A549 (cell line): Measurements from ENCODE around the gene PDIK1L.

Experiments used
- BHLHE40 ChIP-seq: IDR thresholded peaks from 2 replicates; pipeline ENCODE4 v1.6.1; 2012; ENCODE audit warnings: low read depth, low read length, inconsistent platforms
- CBX8 ChIP-seq: fragments of 200-600 bp; sonication (generic); IDR thresholded peaks from 2 replicates; pipeline ENCODE4 v1.6.1; 2016
- EP300 ChIP-seq, 2 experiments: fragments of >200 bp; sonication (Bioruptor Twin); formaldehyde crosslinking; IDR thresholded peaks; 2 replicates in 1 of 2; 3 replicates in 1 of 2; pipeline ENCODE4 v1.6.1; 2016 to 2017
- KDM5A ChIP-seq: fragments of 200-600 bp; sonication (generic); IDR thresholded peaks from 2 replicates; pipeline ENCODE4 v1.6.1; 2016; ENCODE audit warnings: antibody characterized with exemption, mild to moderate bottlenecking
- MAFK ChIP-seq: fragments of 450-650 bp; IDR thresholded peaks from 2 replicates; pipeline ENCODE4 v1.6.1; 2014; ENCODE audit not compliant: partially characterized antibody
- MAZ ChIP-seq: fragments of 150-350 bp; IDR thresholded peaks from 2 replicates; pipeline ENCODE4 v1.6.1; 2014; ENCODE audit warnings: antibody characterized with exemption, low read depth, low read length, borderline replicate concordance
- MYC ChIP-seq: IDR thresholded peaks from 2 replicates; pipeline ENCODE4 v1.6.1; 2012; ENCODE audit warnings: mild to moderate bottlenecking, inconsistent platforms, low read length, improper control_type of control experiment, borderline replicate concordance
- PBX3 ChIP-seq: IDR thresholded peaks from 2 replicates; pipeline ENCODE4 v1.6.1; 2012
- POLR2A ChIP-seq: IDR thresholded peaks from 2 replicates; pipeline ENCODE4 v1.6.1; 2012; ENCODE audit warnings: mild to moderate bottlenecking, low read length
- REST ChIP-seq: fragments of 200-600 bp; sonication (generic); IDR thresholded peaks from 2 replicates; pipeline ENCODE4 v1.6.1; 2016; ENCODE audit warnings: antibody characterized with exemption, mild to moderate bottlenecking, moderate library complexity
- RFX5 ChIP-seq: fragments of 450-650 bp; IDR thresholded peaks from 2 replicates; pipeline ENCODE4 v1.7.1; 2014; ENCODE audit warnings: antibody characterized with exemption, mild to moderate bottlenecking, moderate library complexity
- SREBF2 ChIP-seq: fragments of 450-650 bp; IDR thresholded peaks from 2 replicates; pipeline ENCODE4 v1.6.1; 2014; ENCODE audit warnings: mild to moderate bottlenecking, moderate library complexity
- ZFP36 ChIP-seq: fragments of 450-650 bp; IDR thresholded peaks from 2 replicates; pipeline ENCODE4 v1.6.1; 2014; ENCODE audit warnings: borderline replicate concordance; ENCODE audit not compliant: partially characterized antibody
- TF ChIP-seq, protein P1 (sequence below): fragments of >200 bp; sonication (Bioruptor Twin); formaldehyde crosslinking; IDR thresholded peaks from 3 replicates; pipeline ENCODE4 v1.5.1; 2016

DNA sequence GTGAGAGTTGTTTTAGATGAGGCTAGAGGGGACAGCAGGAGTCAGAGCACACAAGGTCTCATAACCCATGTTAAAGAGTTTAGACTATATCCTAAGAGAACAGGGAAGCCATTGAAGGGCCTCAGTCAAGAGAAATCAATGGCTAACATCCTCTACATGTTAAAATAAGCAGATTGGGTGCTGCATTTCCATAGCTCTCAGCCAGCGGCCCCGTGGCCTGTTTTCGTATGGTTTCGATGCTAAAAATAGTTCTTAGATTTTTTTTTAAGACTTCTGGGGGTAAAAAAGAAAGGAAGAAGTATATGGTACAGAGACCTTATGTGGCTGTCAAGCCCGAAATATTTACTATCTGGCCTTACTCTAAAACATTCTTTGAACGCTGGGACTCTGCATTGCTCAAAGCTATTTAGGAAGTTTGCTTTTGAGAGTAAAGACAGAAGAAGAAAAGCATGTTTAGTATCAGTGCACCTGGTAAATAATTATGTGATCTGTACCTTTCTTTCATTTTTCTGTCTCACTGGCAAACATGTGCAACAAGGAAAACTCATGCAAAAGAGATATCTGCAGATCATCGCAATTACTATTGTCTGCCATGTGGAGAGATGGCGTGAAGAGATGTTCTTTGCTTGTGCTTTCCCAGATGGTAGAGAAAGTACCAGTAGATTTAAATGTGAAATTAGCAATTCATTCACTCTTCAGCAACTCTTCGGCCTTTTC is 8.4 kb downstream of the PDIK1L start:
- TF ChIP-seq REST (no peak), CBX8 (no peak), PBX3 (no peak), POLR2A (no peak), SREBF2 (no peak), ZFP36 (no peak), MYC (no peak), EP300 (IDR thresholded peaks at IDR 0.05) (no peak), MAFK (no peak), BHLHE40 (no peak), RFX5 (no peak), MAZ (no peak), KDM5A (no peak)
- TF ChIP-seq, protein P1, sequence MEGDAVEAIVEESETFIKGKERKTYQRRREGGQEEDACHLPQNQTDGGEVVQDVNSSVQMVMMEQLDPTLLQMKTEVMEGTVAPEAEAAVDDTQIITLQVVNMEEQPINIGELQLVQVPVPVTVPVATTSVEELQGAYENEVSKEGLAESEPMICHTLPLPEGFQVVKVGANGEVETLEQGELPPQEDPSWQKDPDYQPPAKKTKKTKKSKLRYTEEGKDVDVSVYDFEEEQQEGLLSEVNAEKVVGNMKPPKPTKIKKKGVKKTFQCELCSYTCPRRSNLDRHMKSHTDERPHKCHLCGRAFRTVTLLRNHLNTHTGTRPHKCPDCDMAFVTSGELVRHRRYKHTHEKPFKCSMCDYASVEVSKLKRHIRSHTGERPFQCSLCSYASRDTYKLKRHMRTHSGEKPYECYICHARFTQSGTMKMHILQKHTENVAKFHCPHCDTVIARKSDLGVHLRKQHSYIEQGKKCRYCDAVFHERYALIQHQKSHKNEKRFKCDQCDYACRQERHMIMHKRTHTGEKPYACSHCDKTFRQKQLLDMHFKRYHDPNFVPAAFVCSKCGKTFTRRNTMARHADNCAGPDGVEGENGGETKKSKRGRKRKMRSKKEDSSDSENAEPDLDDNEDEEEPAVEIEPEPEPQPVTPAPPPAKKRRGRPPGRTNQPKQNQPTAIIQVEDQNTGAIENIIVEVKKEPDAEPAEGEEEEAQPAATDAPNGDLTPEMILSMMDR = no peak
